H9 (cell line): Measurements from ENCODE around the gene PODNL1. TPM values are rescaled to one million over a fixed set of nuclear protein-coding genes. Genes with fewer than 3 reads are reported as not detected.

ENCODE experiments used
- DNase-seq: peaks from one replicate; pipeline ENCODE4 v3.0.0-alpha.2; 2017
- H2AFZ ChIP-seq: one replicate; pipeline ENCODE4 v1.6.1; 2013; ENCODE audit warnings: mild to moderate bottlenecking, low read length, control low read depth, moderate library complexity
- H2AK5ac ChIP-seq: 2 replicates; pipeline ENCODE4 v1.6.1; 2013; ENCODE audit warnings: low read length, control low read depth, mixed read lengths; ENCODE audit not compliant: insufficient read length
- H2BK120ac ChIP-seq: one replicate; pipeline ENCODE4 v1.6.1; 2013; ENCODE audit warnings: low read depth, mild to moderate bottlenecking, low read length, control low read depth, inconsistent platforms; ENCODE audit not compliant: poor library complexity, severe bottlenecking
- H2BK12ac ChIP-seq: 2 replicates; pipeline ENCODE4 v1.6.1; 2013; ENCODE audit warnings: low read length, control low read depth, mixed read lengths, low read depth; ENCODE audit not compliant: insufficient read length
- H2BK15ac ChIP-seq: 2 replicates; pipeline ENCODE4 v1.6.1; 2013; ENCODE audit warnings: low read depth, low read length, control low read depth
- H2BK20ac ChIP-seq: one replicate; pipeline ENCODE4 v1.6.1; 2013; ENCODE audit warnings: low read depth, mild to moderate bottlenecking, low read length, control low read depth, inconsistent platforms; ENCODE audit not compliant: poor library complexity, severe bottlenecking
- H2BK5ac ChIP-seq: 2 replicates; pipeline ENCODE4 v1.6.1; 2013; ENCODE audit warnings: low read length, control low read depth, mixed read lengths; ENCODE audit not compliant: insufficient read length
- H3K14ac ChIP-seq: 2 replicates; pipeline ENCODE4 v1.6.1; 2013; ENCODE audit warnings: low read length, control low read depth; ENCODE audit not compliant: insufficient read depth
- H3K18ac ChIP-seq: 2 replicates; pipeline ENCODE4 v1.6.1; 2013; ENCODE audit warnings: low read depth, mild to moderate bottlenecking, mixed read lengths, low read length, control low read depth; ENCODE audit not compliant: insufficient read length
- H3K23ac ChIP-seq: 2 replicates; pipeline ENCODE4 v1.6.1; 2013; ENCODE audit warnings: low read length, control low read depth, mixed read lengths, low read depth; ENCODE audit not compliant: insufficient read length
- H3K23me2 ChIP-seq: 2 replicates; pipeline ENCODE4 v1.6.1; 2013; ENCODE audit warnings: low read depth, mild to moderate bottlenecking, mixed read lengths, low read length, control low read depth; ENCODE audit not compliant: insufficient read length, poor library complexity, severe bottlenecking
- H3K27ac ChIP-seq: 2 replicates; pipeline ENCODE4 v1.5.1; 2013; ENCODE audit warnings: low read length, control low read depth, mixed read lengths, low read depth; ENCODE audit not compliant: insufficient read length
- H3K27me3 ChIP-seq: 2 replicates; pipeline ENCODE4 v1.6.1; 2013; ENCODE audit warnings: low read length, control low read depth, inconsistent platforms; ENCODE audit not compliant: insufficient read depth
- H3K4ac ChIP-seq: 2 replicates; pipeline ENCODE4 v1.6.1; 2013; ENCODE audit warnings: low read depth, mild to moderate bottlenecking, control low read depth, inconsistent platforms, low read length, moderate library complexity
- H3K4me1 ChIP-seq: 2 replicates; pipeline ENCODE4 v1.6.1; 2013; ENCODE audit warnings: low read length, control low read depth, inconsistent platforms; ENCODE audit not compliant: insufficient read depth
- H3K4me2 ChIP-seq: 2 replicates; pipeline ENCODE4 v1.6.1; 2013; ENCODE audit warnings: low read length, control low read depth, mixed read lengths; ENCODE audit not compliant: insufficient read length, insufficient read depth
- H3K56ac ChIP-seq: 2 replicates; pipeline ENCODE4 v1.6.1; 2013; ENCODE audit warnings: low read depth, mild to moderate bottlenecking, mixed read lengths, low read length, control low read depth; ENCODE audit not compliant: insufficient read length
- H3K79me1 ChIP-seq: 2 replicates; pipeline ENCODE4 v1.6.1; 2013; ENCODE audit warnings: low read depth, mild to moderate bottlenecking, moderate library complexity, low read length, control low read depth, inconsistent platforms; ENCODE audit not compliant: insufficient read depth, poor library complexity, severe bottlenecking
- H3K79me2 ChIP-seq: 2 replicates; pipeline ENCODE4 v1.6.1; 2013; ENCODE audit warnings: low read length, control low read depth, inconsistent platforms; ENCODE audit not compliant: insufficient read depth
- H3K9ac ChIP-seq: 2 replicates; pipeline ENCODE4 v1.6.1; 2013; ENCODE audit warnings: low read length, control low read depth, mixed read lengths; ENCODE audit not compliant: insufficient read length; ENCODE audit errors: extremely low read depth
- H3K9me3 ChIP-seq: one replicate; pipeline ENCODE4 v1.6.1; 2013; ENCODE audit warnings: low read depth, low read length, inconsistent platforms; ENCODE audit not compliant: control insufficient read depth
- H3T11ph ChIP-seq: one replicate; pipeline ENCODE4 v1.6.1; 2013; ENCODE audit warnings: mild to moderate bottlenecking, low read length, control low read depth, inconsistent platforms
- H4K20me1 ChIP-seq: one replicate; pipeline ENCODE4 v1.6.1; 2013; ENCODE audit not compliant: control insufficient read depth, insufficient read length, insufficient read depth
- H4K5ac ChIP-seq: 2 replicates; pipeline ENCODE4 v1.6.1; 2013; ENCODE audit warnings: low read depth, mild to moderate bottlenecking, mixed read lengths, low read length, control low read depth; ENCODE audit not compliant: insufficient read length
- H4K8ac ChIP-seq: replicated peaks from 2 replicates; pipeline ENCODE4 v1.6.1; 2013; ENCODE audit warnings: low read length, control low read depth, mixed read lengths, low read depth; ENCODE audit not compliant: insufficient read length
- H4K91ac ChIP-seq: 2 replicates; pipeline ENCODE4 v1.6.1; 2013; ENCODE audit warnings: low read depth, mild to moderate bottlenecking, moderate library complexity, mixed read lengths, low read length, control low read depth; ENCODE audit not compliant: insufficient read length
- H3K27ac Mint-ChIP-seq, 3 experiments: 2 replicates in 2 of 3; 3 replicates in 1 of 3; pipeline ENCODE4 v1.8.0; 2020 to 2021; ENCODE audit warnings: mixed read lengths in 3 of 3, mild to moderate bottlenecking in 1 of 3, moderate library complexity in 1 of 3
- H3K27me3 Mint-ChIP-seq: 2 replicates; pipeline ENCODE4 v1.8.0; 2021; ENCODE audit warnings: low read depth, mild to moderate bottlenecking, moderate library complexity, mixed read lengths
- H3K36me3 Mint-ChIP-seq, 3 experiments: 2 replicates in 2 of 3; 3 replicates in 1 of 3; pipeline ENCODE4 v1.8.0; 2020 to 2021; ENCODE audit warnings: low read depth in 3 of 3, mixed read lengths in 3 of 3; ENCODE audit not compliant: insufficient read depth in 1 of 3
- H3K4me1 Mint-ChIP-seq, 2 experiments: 2 replicates each; pipeline ENCODE4 v1.8.0; 2020; ENCODE audit warnings: mixed read lengths in 2 of 2
- H3K4me3 Mint-ChIP-seq, 2 experiments: 2 replicates in 1 of 2; 3 replicates in 1 of 2; pipeline ENCODE4 v1.8.0; 2020 to 2021; ENCODE audit warnings: mild to moderate bottlenecking in 2 of 2, mixed read lengths in 2 of 2, moderate library complexity in 1 of 2
- H3K9me3 Mint-ChIP-seq, 2 experiments: 2 replicates in 1 of 2; 3 replicates in 1 of 2; pipeline ENCODE4 v1.8.0; 2020; ENCODE audit warnings: mild to moderate bottlenecking in 2 of 2, mixed read lengths in 2 of 2, moderate library complexity in 1 of 2
- WGBS: extraction: QIAGEN DNeasy Blood & Tissue Kit; methylation state at CpG from one replicate; pipeline ENCODE4 v1.1.7; 2013; ENCODE audit warnings: missing lambda C conversion rate, low lambda C conversion rate, mixed read lengths; ENCODE audit not compliant: insufficient read length; ENCODE audit errors: extremely low coverage; 5-methylcytosine and 5-hydroxymethylcytosine counted together
- total RNA-seq: library from RNA; stranded (reverse); gene quantifications from 2 replicates; pipeline ENCODE4 v1.2.1, GENCODE V29; 2021
- TF ChIP-seq, protein P1 (sequence below): fragments of 200-600 bp; sonication (generic); conservative IDR thresholded peaks from 3 replicates; pipeline ENCODE4 v1.8.0; 2021; ENCODE audit warnings: antibody characterized with exemption, mild to moderate bottlenecking

Gene PODNL1
- total RNA-seq, 1 experiment from 2014 or later: 0.68 TPM

DNA sequence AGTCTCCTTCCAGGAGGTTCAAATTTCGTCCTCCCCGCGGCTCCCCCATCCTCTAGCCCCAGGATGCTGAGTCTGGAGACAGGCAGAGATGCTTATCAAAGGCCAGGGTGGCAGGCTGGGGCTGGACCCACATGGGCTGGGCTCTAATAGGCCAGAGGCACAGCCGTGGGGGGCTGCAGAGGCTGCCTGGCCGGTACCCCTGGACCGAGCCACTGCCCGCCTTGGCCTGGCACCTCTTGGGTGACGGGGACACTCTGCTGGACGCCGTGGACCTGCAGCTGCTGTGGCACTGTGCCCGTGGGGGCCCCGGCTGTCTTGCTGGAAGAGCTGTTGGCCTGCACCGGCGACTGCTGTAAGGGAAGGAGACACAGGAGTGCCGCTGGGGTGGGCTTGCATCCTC is 42.1 kb upstream of the PODNL1 start:
- no peak overlapping the region for H2AK5ac ChIP-seq
- no peak overlapping the region for H4K8ac ChIP-seq
- no peaks in the 10 kb centered on the region for H4K20me1 ChIP-seq
- Mint-ChIP-seq H3K4me1 (peaks cover 17 to 29% of the 10 kb centered on the region in 2 experiments), H3K9me3 (no peaks in the 10 kb centered on the region; a peak in 1 of 5 replicates), H3K36me3 (peaks cover 0 to 13% (median 6%) of the 10 kb centered on the region in 3 experiments; a peak in 4 of 7 replicates), H3K27ac (no peak overlapping the region), H3K4me3 (no peak overlapping the region; a peak in 1 of 5 replicates), H3K27me3 (no peaks in the 10 kb centered on the region)
- peaks cover under 1% of the 10 kb centered on the region; the same call in 1 of the 2 replicates for H3K4me1 ChIP-seq
- no peak overlapping the region for H3K27ac ChIP-seq
- no peak for DNase-seq
- no peaks in the 10 kb centered on the region for H3K9me3 ChIP-seq
- no peak overlapping the region for H3K9ac ChIP-seq
- H4K91ac ChIP-seq: no peak overlapping the region
- no peak overlapping the region for H2BK15ac ChIP-seq
- H3K27me3 ChIP-seq: no peaks in the 10 kb centered on the region
- H3K56ac ChIP-seq: no peak overlapping the region
- TF ChIP-seq, protein P1, sequence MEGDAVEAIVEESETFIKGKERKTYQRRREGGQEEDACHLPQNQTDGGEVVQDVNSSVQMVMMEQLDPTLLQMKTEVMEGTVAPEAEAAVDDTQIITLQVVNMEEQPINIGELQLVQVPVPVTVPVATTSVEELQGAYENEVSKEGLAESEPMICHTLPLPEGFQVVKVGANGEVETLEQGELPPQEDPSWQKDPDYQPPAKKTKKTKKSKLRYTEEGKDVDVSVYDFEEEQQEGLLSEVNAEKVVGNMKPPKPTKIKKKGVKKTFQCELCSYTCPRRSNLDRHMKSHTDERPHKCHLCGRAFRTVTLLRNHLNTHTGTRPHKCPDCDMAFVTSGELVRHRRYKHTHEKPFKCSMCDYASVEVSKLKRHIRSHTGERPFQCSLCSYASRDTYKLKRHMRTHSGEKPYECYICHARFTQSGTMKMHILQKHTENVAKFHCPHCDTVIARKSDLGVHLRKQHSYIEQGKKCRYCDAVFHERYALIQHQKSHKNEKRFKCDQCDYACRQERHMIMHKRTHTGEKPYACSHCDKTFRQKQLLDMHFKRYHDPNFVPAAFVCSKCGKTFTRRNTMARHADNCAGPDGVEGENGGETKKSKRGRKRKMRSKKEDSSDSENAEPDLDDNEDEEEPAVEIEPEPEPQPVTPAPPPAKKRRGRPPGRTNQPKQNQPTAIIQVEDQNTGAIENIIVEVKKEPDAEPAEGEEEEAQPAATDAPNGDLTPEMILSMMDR: no peak
- H3K4me2 ChIP-seq: no peak overlapping the region
- H3K23me2 ChIP-seq: no peaks in the 10 kb centered on the region
- no peak overlapping the region for H2BK12ac ChIP-seq
- no peak overlapping the region for H3T11ph ChIP-seq
- no peak overlapping the region for H2BK5ac ChIP-seq
- H3K14ac ChIP-seq: no peak overlapping the region
- H3K4ac ChIP-seq: no peak overlapping the region
- H3K18ac ChIP-seq: no peak overlapping the region
- H3K23ac ChIP-seq: no peak overlapping the region
- no CpG with 5 or more reads among the region's 15 CpGs for WGBS
- no peak overlapping the region for H2AFZ ChIP-seq
- H4K5ac ChIP-seq: no peak overlapping the region
- no peaks in the 10 kb centered on the region for H3K79me1 ChIP-seq
- H3K79me2 ChIP-seq: no peaks in the 10 kb centered on the region
- H2BK20ac ChIP-seq: no peak overlapping the region
- H2BK120ac ChIP-seq: no peak overlapping the region
